ENCODE results near the gene ACOX2.

ACOX2 gene

GRCh38 chr3:58522759-58523425, 14.1 kb downstream of the ACOX2 start:
- H3K36me3 ChIP-seq (ENCODE audit: control insufficient read depth, insufficient read depth, low read length), result no peaks in the 10 kb centered on the region
- H3K27me3 ChIP-seq (ENCODE audit: control insufficient read depth, insufficient read depth, low read length), result no peaks in the 10 kb centered on the region
- no CpG with 5 or more reads among the region's 5 CpGs for WGBS (ENCODE audit: insufficient coverage, insufficient read length)
- no peak overlapping the region for H3K27ac ChIP-seq (ENCODE audit: low read length)
- no peak for DNase-seq (ENCODE audit: low read depth, low spot score)
- peaks cover 19% of the 10 kb centered on the region for H3K4me1 ChIP-seq (ENCODE audit: control insufficient read depth, insufficient read depth, low read length)
- H3K9me3 ChIP-seq (ENCODE audit: control insufficient read depth, insufficient read depth, low read length), result no peaks in the 10 kb centered on the region
- H3K4me3 ChIP-seq (ENCODE audit: low read length), result no peak overlapping the region

- peaks cover 19% of the 10 kb centered on the region for H3K4me1 ChIP-seq (ENCODE audit: control insufficient read depth, insufficient read depth, low read length)
- H3K4me3 ChIP-seq (ENCODE audit: low read length), result no peak overlapping the region
- no peaks in the 10 kb centered on the region for H3K36me3 ChIP-seq (ENCODE audit: control insufficient read depth, insufficient read depth, low read length)
- H3K9me3 ChIP-seq (ENCODE audit: control insufficient read depth, insufficient read depth, low read length), result no peaks in the 10 kb centered on the region
- DNase-seq (ENCODE audit: low read depth, low spot score), result no peak
- no peaks in the 10 kb centered on the region for H3K27me3 ChIP-seq (ENCODE audit: control insufficient read depth, insufficient read depth, low read length)
- H3K27ac ChIP-seq (ENCODE audit: low read length), result no peak overlapping the region
- no CpG with 5 or more reads among the region's 10 CpGs for WGBS (ENCODE audit: insufficient coverage, insufficient read length)
Observed at GRCh38 chr3:58521917-58522631, 14.9 kb downstream of the ACOX2 start.

- no peaks in the 10 kb centered on the region for H3K36me3 ChIP-seq (ENCODE audit: control insufficient read depth, insufficient read depth, low read length)
- DNase-seq (ENCODE audit: low read depth, low spot score), result no peak
- H3K27me3 ChIP-seq (ENCODE audit: control insufficient read depth, insufficient read depth, low read length), result no peaks in the 10 kb centered on the region
- no peak overlapping the region for H3K27ac ChIP-seq (ENCODE audit: low read length)
- peaks cover 17% of the 10 kb centered on the region for H3K4me1 ChIP-seq (ENCODE audit: control insufficient read depth, insufficient read depth, low read length)
- WGBS (ENCODE audit: insufficient coverage, insufficient read length), result no CpG with 5 or more reads among the region's 3 CpGs
- no peak overlapping the region for H3K4me3 ChIP-seq (ENCODE audit: low read length)
- H3K9me3 ChIP-seq (ENCODE audit: control insufficient read depth, insufficient read depth, low read length), result no peaks in the 10 kb centered on the region
Observed at GRCh38 chr3:58521336-58521670, 15.7 kb downstream of the ACOX2 start.

GRCh38 chr3:58520403-58521335, 16.3 kb downstream of the ACOX2 start:
- H3K4me1 ChIP-seq (ENCODE audit: control insufficient read depth, insufficient read depth, low read length), result peaks cover 17% of the 10 kb centered on the region
- no peaks in the 10 kb centered on the region for H3K9me3 ChIP-seq (ENCODE audit: control insufficient read depth, insufficient read depth, low read length)
- no peaks in the 10 kb centered on the region for H3K36me3 ChIP-seq (ENCODE audit: control insufficient read depth, insufficient read depth, low read length)
- WGBS (ENCODE audit: insufficient coverage, insufficient read length), result no CpG with 5 or more reads among the region's 8 CpGs
- no peak for DNase-seq (ENCODE audit: low read depth, low spot score)
- H3K27me3 ChIP-seq (ENCODE audit: control insufficient read depth, insufficient read depth, low read length), result no peaks in the 10 kb centered on the region
- no peak overlapping the region for H3K27ac ChIP-seq (ENCODE audit: low read length)
- H3K4me3 ChIP-seq (ENCODE audit: low read length), result no peak overlapping the region

- Histone ChIP-seq H3K4me1 (ENCODE audit: control insufficient read depth, insufficient read depth, low read length) (peaks cover 17% of the 10 kb centered on the region), H3K27me3 (ENCODE audit: control insufficient read depth, insufficient read depth, low read length) (no peaks in the 10 kb centered on the region), H3K36me3 (ENCODE audit: control insufficient read depth, insufficient read depth, low read length) (no peaks in the 10 kb centered on the region), H3K27ac (ENCODE audit: low read length) (no peak overlapping the region), H3K9me3 (ENCODE audit: control insufficient read depth, insufficient read depth, low read length) (no peaks in the 10 kb centered on the region), H3K4me3 (ENCODE audit: low read length) (no peak overlapping the region)
- DNase-seq (ENCODE audit: low read depth, low spot score), result no peak
- WGBS (ENCODE audit: insufficient coverage, insufficient read length), result no CpG with 5 or more reads among the region's 6 CpGs
Observed at GRCh38 chr3:58519668-58520402, 17.2 kb downstream of the ACOX2 start.

- WGBS (ENCODE audit: insufficient coverage, insufficient read length), result no CpG with 5 or more reads among the region's 3 CpGs
Observed at GRCh38 chr3:58518291-58518789, 18.6 kb downstream of the ACOX2 start.

GRCh38 chr3:58514405-58514804, 22.6 kb downstream of the ACOX2 start:
- Histone ChIP-seq H3K36me3 (ENCODE audit: control insufficient read depth, insufficient read depth, low read length) (no peaks in the 10 kb centered on the region), H3K4me1 (ENCODE audit: control insufficient read depth, insufficient read depth, low read length) (peaks cover 3% of the 10 kb centered on the region; the same call in 1 of the 2 replicates), H3K9me3 (ENCODE audit: control insufficient read depth, insufficient read depth, low read length) (no peaks in the 10 kb centered on the region), H3K27ac (ENCODE audit: low read length) (no peak overlapping the region), H3K4me3 (ENCODE audit: low read length) (no peak overlapping the region), H3K27me3 (ENCODE audit: control insufficient read depth, insufficient read depth, low read length) (no peaks in the 10 kb centered on the region)
- DNase-seq (ENCODE audit: low read depth, low spot score), result no peak
- WGBS (ENCODE audit: insufficient coverage, insufficient read length), result no CpG with 5 or more reads among the region's 3 CpGs

More at GRCh38 chr3:58518291-58518789, 18.6 kb downstream of the ACOX2 start:
- no peaks in the 10 kb centered on the region for H3K36me3 ChIP-seq (ENCODE audit: control insufficient read depth, insufficient read depth, low read length)
- DNase-seq (ENCODE audit: low read depth, low spot score), result no peak
- peaks cover 12% of the 10 kb centered on the region for H3K4me1 ChIP-seq (ENCODE audit: control insufficient read depth, insufficient read depth, low read length)
- H3K27ac ChIP-seq (ENCODE audit: low read length), result no peak overlapping the region
- H3K27me3 ChIP-seq (ENCODE audit: control insufficient read depth, insufficient read depth, low read length), result no peaks in the 10 kb centered on the region
- H3K9me3 ChIP-seq (ENCODE audit: control insufficient read depth, insufficient read depth, low read length), result no peaks in the 10 kb centered on the region
- H3K4me3 ChIP-seq (ENCODE audit: low read length), result no peak overlapping the region

GRCh38 chr3:58508437-58508836, 28.6 kb downstream of the ACOX2 start:
- no peaks in the 10 kb centered on the region for H3K9me3 ChIP-seq (ENCODE audit: control insufficient read depth, insufficient read depth, low read length)
- H3K27me3 ChIP-seq (ENCODE audit: control insufficient read depth, insufficient read depth, low read length), result no peaks in the 10 kb centered on the region
- no peak overlapping the region for H3K4me3 ChIP-seq (ENCODE audit: low read length)
- DNase-seq (ENCODE audit: low read depth, low spot score), result no peak
- no peaks in the 10 kb centered on the region for H3K36me3 ChIP-seq (ENCODE audit: control insufficient read depth, insufficient read depth, low read length)
- no peak overlapping the region for H3K27ac ChIP-seq (ENCODE audit: low read length)
- WGBS (ENCODE audit: insufficient coverage, insufficient read length), result no CpG with 5 or more reads among the region's 6 CpGs
- H3K4me1 ChIP-seq (ENCODE audit: control insufficient read depth, insufficient read depth, low read length), result no peaks in the 10 kb centered on the region

- Histone ChIP-seq H3K36me3 (ENCODE audit: control insufficient read depth, insufficient read depth, low read length) (no peaks in the 10 kb centered on the region), H3K4me1 (ENCODE audit: control insufficient read depth, insufficient read depth, low read length) (no peaks in the 10 kb centered on the region), H3K27ac (ENCODE audit: low read length) (no peak overlapping the region), H3K27me3 (ENCODE audit: control insufficient read depth, insufficient read depth, low read length) (no peaks in the 10 kb centered on the region), H3K4me3 (ENCODE audit: low read length) (no peak overlapping the region), H3K9me3 (ENCODE audit: control insufficient read depth, insufficient read depth, low read length) (no peaks in the 10 kb centered on the region)
- WGBS (ENCODE audit: insufficient coverage, insufficient read length), result no CpG with 5 or more reads among the region's 2 CpGs
- no peak for DNase-seq (ENCODE audit: low read depth, low spot score)
Observed at GRCh38 chr3:58507356-58508078, 29.5 kb downstream of the ACOX2 start.

Measured in iPS DF 6.9 (cell line).